Measurements from ENCODE around the gene TASOR2.

TASOR2 gene, protein sequence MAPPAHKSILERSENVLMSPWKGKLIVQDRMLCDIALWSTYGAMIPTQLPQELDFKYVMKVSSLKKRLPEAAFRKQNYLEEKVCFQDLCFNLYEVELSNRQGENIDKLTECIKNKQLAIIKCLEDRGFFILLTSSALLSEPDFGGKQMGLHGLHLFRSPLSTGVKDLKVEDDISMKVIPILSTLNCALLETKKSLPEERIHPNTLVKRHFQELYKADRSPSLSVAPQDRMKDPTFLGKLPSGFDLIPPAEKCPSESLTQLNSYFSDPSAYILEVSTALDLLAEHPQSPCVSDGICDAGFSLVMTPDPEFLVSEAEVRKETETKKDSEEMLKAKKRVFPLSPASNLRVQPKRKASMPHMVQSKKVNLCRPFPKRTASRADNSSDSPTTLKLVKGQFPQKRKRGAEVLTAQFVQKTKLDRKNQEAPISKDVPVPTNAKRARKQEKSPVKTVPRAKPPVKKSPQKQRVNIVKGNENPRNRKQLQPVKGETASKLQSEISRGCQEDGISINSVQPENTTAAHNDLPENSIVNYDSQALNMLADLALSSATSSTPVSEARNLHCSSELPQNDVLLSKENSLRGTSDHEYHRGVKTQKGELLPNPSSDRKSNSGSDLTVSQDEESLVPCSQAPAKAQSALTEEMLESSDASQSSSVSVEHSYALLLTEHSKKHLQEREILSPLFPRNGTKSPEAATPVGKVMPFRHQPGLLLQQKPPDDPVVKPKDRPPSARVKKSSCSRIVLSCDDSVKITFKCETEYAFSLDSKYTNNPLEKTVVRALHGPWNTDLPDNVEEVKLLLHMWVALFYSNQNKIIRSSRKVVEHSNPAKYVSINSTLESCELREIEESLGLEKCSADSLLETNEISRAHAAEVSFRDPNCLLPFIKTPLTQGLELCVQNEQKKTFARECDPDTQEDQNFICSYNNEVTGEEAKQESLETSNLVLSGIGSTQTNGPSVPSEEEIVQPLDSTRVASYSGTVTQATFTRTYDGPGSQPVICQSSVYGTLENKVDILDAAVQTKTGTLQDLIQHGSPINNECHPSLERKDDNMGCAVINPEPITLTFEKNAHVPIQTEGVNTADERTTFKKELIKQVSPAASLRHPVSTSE (N-terminal part only)

GRCh38 chr10:5684318-5684970 is at the start of gene TASOR2:
Gene TASOR2 (plus strand): TSS chr10:5684838. CDS start chr10:5720643, 35,805 bp downstream.
- no peaks in the 10 kb centered on the region for H3K36me3 ChIP-seq (ENCODE audit: control insufficient read depth, insufficient read depth, low read length, severe bottlenecking)
- peak within 1 kb of the TSS; percentile 96 for H3K9ac ChIP-seq (ENCODE audit: low read length)
- no peaks in the 10 kb centered on the region for H3K9me3 ChIP-seq (ENCODE audit: control insufficient read depth, low read length)
- peak within 1 kb of the TSS; percentile 97 for H3K4me3 ChIP-seq (ENCODE audit: low read length)
- H3K27me3 ChIP-seq (replicated peaks; ENCODE audit: control insufficient read depth, insufficient read depth, low read length), result no peaks in the 10 kb centered on the region
- peak; percentile 99 for DNase-seq (ENCODE audit: low read depth)
- H3K4me1 ChIP-seq (ENCODE audit: control insufficient read depth, insufficient read depth, low read length), result peaks cover 24% of the 10 kb centered on the region

GRCh38 chr10:5634918-5635317 is 49.7 kb upstream of the TASOR2 start:
- Histone ChIP-seq H3K4me1 (ENCODE audit: control insufficient read depth, insufficient read depth, low read length) (peaks cover 12% of the 10 kb centered on the region), H3K36me3 (ENCODE audit: control insufficient read depth, insufficient read depth, low read length, severe bottlenecking) (peaks cover 15% of the 10 kb centered on the region), H3K9me3 (ENCODE audit: control insufficient read depth, low read length) (no peaks in the 10 kb centered on the region), H3K27me3 (replicated peaks; ENCODE audit: control insufficient read depth, insufficient read depth, low read length) (no peaks in the 10 kb centered on the region), H3K9ac (ENCODE audit: low read length) (no peak overlapping the region), H3K4me3 (ENCODE audit: low read length) (no peak overlapping the region)
- DNase-seq (ENCODE audit: low read depth), result no peak

DNA sequence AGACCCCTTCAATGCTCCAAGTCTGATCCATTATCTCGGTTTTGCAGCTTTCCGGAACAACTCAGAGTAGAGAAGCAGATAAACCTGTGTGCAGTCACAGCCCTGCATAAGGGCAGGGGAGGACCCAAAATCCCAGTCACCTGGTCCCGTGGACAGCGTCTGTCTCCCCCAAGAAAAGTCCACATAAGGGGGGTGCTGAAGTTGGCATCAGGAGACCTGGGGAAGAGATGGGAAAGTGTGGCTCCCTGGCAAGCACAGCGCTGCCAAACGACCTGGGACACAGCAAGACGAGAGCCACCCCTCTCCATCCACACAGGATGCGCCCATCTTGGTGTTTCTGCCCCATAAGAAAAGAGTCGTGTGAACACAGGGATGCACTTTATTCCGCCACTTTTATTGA is 46.1 kb upstream of the TASOR2 start:
- Histone ChIP-seq H3K9ac (ENCODE audit: low read length) (no peak overlapping the region), H3K9me3 (ENCODE audit: control insufficient read depth, low read length) (no peaks in the 10 kb centered on the region), H3K36me3 (ENCODE audit: control insufficient read depth, insufficient read depth, low read length, severe bottlenecking) (peaks cover 38% of the 10 kb centered on the region), H3K4me1 (ENCODE audit: control insufficient read depth, insufficient read depth, low read length) (peaks cover 8% of the 10 kb centered on the region), H3K27me3 (replicated peaks; ENCODE audit: control insufficient read depth, insufficient read depth, low read length) (no peaks in the 10 kb centered on the region), H3K4me3 (ENCODE audit: low read length) (no peak overlapping the region)
- DNase-seq (ENCODE audit: low read depth), result no peak

- Histone ChIP-seq H3K9ac (ENCODE audit: low read length) (no peak overlapping the region), H3K27me3 (replicated peaks; ENCODE audit: control insufficient read depth, insufficient read depth, low read length) (no peaks in the 10 kb centered on the region), H3K4me3 (ENCODE audit: low read length) (no peak overlapping the region), H3K9me3 (ENCODE audit: control insufficient read depth, low read length) (no peaks in the 10 kb centered on the region), H3K36me3 (ENCODE audit: control insufficient read depth, insufficient read depth, low read length, severe bottlenecking) (peaks cover 38% of the 10 kb centered on the region), H3K4me1 (ENCODE audit: control insufficient read depth, insufficient read depth, low read length) (peaks cover 14% of the 10 kb centered on the region)
- DNase-seq (ENCODE audit: low read depth), result no peak
These were observed 45.6 kb upstream of the TASOR2 start for GRCh38 chr10:5639066-5639465.

DNA sequence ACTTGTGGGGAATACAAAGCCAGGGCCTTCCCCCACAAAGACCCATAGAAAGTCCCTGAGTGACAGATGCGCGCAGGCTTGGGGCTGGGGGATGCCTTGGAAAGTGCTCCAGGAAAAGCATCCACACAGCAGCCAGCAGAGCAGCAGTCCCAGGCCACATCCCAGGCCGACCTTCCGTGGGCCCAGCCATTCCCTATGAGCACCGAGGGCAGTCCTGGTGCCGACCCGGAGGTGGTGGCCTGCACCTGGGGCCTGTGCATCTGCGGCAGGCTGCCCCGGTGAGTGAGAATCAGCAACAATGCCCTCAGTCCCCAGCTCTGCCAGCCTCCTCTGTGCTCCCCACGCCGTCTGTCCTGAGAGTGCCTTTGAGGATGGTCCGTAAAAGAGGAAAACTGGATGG is 44.6 kb upstream of the TASOR2 start:
- Histone ChIP-seq H3K4me3 (ENCODE audit: low read length) (no peak overlapping the region), H3K36me3 (ENCODE audit: control insufficient read depth, insufficient read depth, low read length, severe bottlenecking) (peaks cover 41% of the 10 kb centered on the region), H3K9ac (ENCODE audit: low read length) (no peak overlapping the region), H3K27me3 (replicated peaks; ENCODE audit: control insufficient read depth, insufficient read depth, low read length) (no peaks in the 10 kb centered on the region), H3K9me3 (ENCODE audit: control insufficient read depth, low read length) (no peaks in the 10 kb centered on the region), H3K4me1 (ENCODE audit: control insufficient read depth, insufficient read depth, low read length) (peaks cover 24% of the 10 kb centered on the region)
- no peak for DNase-seq (ENCODE audit: low read depth)

DNA sequence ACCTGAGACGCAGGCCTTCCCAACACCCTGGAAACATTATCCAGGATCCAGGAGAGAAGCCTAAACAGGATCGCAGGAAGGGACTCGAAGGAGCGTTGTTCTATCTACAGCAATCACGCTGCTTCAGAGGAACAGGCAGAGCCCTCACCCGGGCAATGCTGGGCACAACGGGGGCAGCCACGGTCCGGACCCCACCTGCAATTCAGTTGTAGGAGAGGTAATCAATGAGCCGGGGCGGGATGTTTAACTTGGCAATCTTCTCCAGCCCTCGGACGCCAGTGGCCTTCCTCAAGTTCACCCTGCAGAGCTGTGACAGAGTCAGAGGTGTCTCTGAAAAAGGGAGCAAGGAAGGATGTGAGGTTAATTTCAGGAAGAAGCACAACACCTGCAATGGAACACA is 44.1 kb upstream of the TASOR2 start:
- no peak overlapping the region for H3K9ac ChIP-seq (ENCODE audit: low read length)
- no peak overlapping the region for H3K4me3 ChIP-seq (ENCODE audit: low read length)
- no peaks in the 10 kb centered on the region for H3K9me3 ChIP-seq (ENCODE audit: control insufficient read depth, low read length)
- H3K4me1 ChIP-seq (ENCODE audit: control insufficient read depth, insufficient read depth, low read length), result peaks cover 27% of the 10 kb centered on the region
- H3K36me3 ChIP-seq (ENCODE audit: control insufficient read depth, insufficient read depth, low read length, severe bottlenecking), result peaks cover 41% of the 10 kb centered on the region
- DNase-seq (ENCODE audit: low read depth), result no peak
- H3K27me3 ChIP-seq (replicated peaks; ENCODE audit: control insufficient read depth, insufficient read depth, low read length), result no peaks in the 10 kb centered on the region

DNA sequence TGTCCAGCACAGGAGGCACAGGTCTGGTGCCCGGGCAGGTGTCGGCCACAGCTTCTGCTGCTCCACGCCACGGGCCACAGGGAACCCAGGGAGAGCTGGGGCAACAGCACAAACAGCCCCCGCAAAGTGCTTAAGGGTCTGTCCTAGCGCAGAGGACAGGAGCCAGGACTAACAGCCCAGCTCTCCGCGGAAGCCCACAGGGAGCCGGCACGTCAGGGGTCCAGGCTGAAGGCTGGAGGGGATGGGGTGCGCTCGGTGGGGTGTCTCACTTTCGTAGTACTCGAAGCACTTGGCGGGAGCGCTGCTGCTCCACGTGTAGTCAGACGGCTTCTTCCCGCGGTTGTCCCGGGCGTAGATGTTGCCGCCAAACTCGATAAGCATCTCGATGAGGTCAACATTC is 43.1 kb upstream of the TASOR2 start:
- Histone ChIP-seq H3K36me3 (ENCODE audit: control insufficient read depth, insufficient read depth, low read length, severe bottlenecking) (peaks cover 41% of the 10 kb centered on the region), H3K9me3 (ENCODE audit: control insufficient read depth, low read length) (no peaks in the 10 kb centered on the region), H3K4me1 (ENCODE audit: control insufficient read depth, insufficient read depth, low read length) (peaks cover 32% of the 10 kb centered on the region), H3K27me3 (replicated peaks; ENCODE audit: control insufficient read depth, insufficient read depth, low read length) (no peaks in the 10 kb centered on the region), H3K4me3 (ENCODE audit: low read length) (no peak overlapping the region), H3K9ac (ENCODE audit: low read length) (no peak overlapping the region)
- no peak for DNase-seq (ENCODE audit: low read depth)

DNA sequence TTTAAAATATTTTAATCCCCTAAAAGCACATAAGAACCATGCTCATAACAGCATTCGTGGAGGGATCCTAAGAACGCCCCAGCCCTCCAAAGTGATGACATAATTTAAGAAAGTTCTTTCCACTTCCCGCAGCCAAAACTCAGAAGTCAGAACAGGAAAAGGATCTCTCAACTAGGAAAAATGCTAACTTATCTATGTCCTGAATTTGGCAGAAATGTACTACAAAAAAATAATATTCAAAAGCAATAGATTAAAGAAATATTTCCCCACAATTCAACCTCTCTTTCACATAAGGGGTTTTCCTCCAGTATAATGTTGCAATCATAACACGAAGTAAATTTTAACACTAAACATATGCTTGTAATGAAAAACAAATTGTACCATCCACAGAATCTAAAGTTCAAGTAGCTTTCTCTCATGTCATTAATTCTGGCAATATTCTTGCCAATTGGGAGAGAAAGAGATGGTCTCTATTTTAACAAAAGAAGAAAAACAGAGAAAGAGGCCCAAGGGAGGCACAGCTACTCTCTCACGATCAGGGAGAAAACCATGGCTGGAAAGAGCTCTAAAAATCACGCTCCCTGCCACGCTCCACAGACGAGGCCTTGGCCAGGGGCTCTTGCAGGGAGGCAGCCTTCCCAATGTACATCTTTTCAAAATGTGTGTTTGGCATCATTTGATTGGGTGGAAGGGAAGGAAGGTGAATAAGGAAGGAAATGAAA is 41.1 kb upstream of the TASOR2 start:
- H3K27me3 ChIP-seq (replicated peaks; ENCODE audit: control insufficient read depth, insufficient read depth, low read length), result no peaks in the 10 kb centered on the region
- H3K4me1 ChIP-seq (ENCODE audit: control insufficient read depth, insufficient read depth, low read length), result peaks cover 32% of the 10 kb centered on the region
- peak; percentile 86 for DNase-seq (ENCODE audit: low read depth)
- peaks cover 50% of the 10 kb centered on the region for H3K36me3 ChIP-seq (ENCODE audit: control insufficient read depth, insufficient read depth, low read length, severe bottlenecking)
- no peaks in the 10 kb centered on the region for H3K9me3 ChIP-seq (ENCODE audit: control insufficient read depth, low read length)
- peak overlapping the region; percentile 55 for H3K4me3 ChIP-seq (ENCODE audit: low read length)
- peak overlapping the region; percentile 75 for H3K9ac ChIP-seq (ENCODE audit: low read length)

GRCh38 chr10:5644930-5645329 is 39.7 kb upstream of the TASOR2 start:
- Histone ChIP-seq H3K4me3 (ENCODE audit: low read length) (no peak overlapping the region), H3K27me3 (replicated peaks; ENCODE audit: control insufficient read depth, insufficient read depth, low read length) (no peaks in the 10 kb centered on the region)
- no peak for DNase-seq (ENCODE audit: low read depth)

GRCh38 chr10:5645375-5645774 is 39.3 kb upstream of the TASOR2 start:
- DNase-seq (ENCODE audit: low read depth), result no peak
- Histone ChIP-seq H3K27me3 (replicated peaks; ENCODE audit: control insufficient read depth, insufficient read depth, low read length) (no peaks in the 10 kb centered on the region), H3K9me3 (ENCODE audit: control insufficient read depth, low read length) (no peaks in the 10 kb centered on the region), H3K36me3 (ENCODE audit: control insufficient read depth, insufficient read depth, low read length, severe bottlenecking) (peaks cover 38% of the 10 kb centered on the region), H3K4me1 (ENCODE audit: control insufficient read depth, insufficient read depth, low read length) (peaks cover 32% of the 10 kb centered on the region), H3K9ac (ENCODE audit: low read length) (peak overlapping the region; percentile 36), H3K4me3 (ENCODE audit: low read length) (no peak overlapping the region)

More at GRCh38 chr10:5644930-5645329, 39.7 kb upstream of the TASOR2 start:
- H3K9ac ChIP-seq (ENCODE audit: low read length), result no peak overlapping the region
- peaks cover 32% of the 10 kb centered on the region for H3K4me1 ChIP-seq (ENCODE audit: control insufficient read depth, insufficient read depth, low read length)
- no peaks in the 10 kb centered on the region for H3K9me3 ChIP-seq (ENCODE audit: control insufficient read depth, low read length)
- peaks cover 42% of the 10 kb centered on the region for H3K36me3 ChIP-seq (ENCODE audit: control insufficient read depth, insufficient read depth, low read length, severe bottlenecking)

All from adipocyte (in vitro differentiated cells).